Measurements from ENCODE around the gene CRYBG1.
"Not testable (repeated sequence)": the region's sequence is repeated elsewhere in the genome, so short reads cannot be mapped to it uniquely, and the experiment has no call there.

Gene CRYBG1

GRCh38 chr6:106572436-106572835 is 211.9 kb downstream of the CRYBG1 start:
- no peak for FAIRE-seq
- no peak for DNase-seq (ENCODE audit: insufficient read length, low spot score)

DNA sequence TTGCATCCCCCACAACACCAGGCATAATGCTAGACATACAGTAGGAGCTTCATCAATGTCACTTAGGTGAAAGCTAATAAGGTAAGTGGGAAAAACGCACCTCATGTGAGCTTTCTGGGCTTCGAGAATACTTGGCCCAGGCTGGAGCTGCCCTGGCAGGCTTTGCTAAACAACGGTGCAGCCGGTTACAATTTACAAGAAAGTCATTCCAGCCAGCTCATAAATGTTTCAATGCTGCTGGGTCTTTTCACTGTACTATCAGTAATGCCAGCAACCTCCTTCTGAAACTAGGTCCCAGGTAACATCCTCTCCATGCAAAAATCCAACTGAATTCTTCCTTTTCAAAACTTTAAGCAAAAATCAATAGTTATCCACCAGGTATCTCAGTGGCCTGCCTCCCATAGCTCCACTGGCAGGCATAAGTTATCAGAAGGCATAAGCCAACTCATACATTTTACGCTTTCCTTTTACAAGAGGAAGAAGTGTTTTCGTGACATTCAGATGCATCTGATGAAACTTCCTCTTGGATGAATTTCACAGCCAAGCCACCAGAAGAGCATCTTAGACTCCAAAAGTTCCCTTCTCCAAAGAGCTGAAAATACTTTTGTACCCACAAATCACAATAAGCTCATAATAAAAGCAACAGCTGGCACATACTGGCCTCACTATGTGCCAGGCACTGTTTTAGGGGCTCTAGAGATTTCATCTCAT is 212.5 kb downstream of the CRYBG1 start:
- FAIRE-seq (no peak), DNase-seq (ENCODE audit: insufficient read length, low spot score) (no peak)

- peak; percentile 49 for DNase-seq (ENCODE audit: insufficient read length, low spot score)
Measured at GRCh38 chr6:106574741-106575458, 214.4 kb downstream of the CRYBG1 start.

DNA sequence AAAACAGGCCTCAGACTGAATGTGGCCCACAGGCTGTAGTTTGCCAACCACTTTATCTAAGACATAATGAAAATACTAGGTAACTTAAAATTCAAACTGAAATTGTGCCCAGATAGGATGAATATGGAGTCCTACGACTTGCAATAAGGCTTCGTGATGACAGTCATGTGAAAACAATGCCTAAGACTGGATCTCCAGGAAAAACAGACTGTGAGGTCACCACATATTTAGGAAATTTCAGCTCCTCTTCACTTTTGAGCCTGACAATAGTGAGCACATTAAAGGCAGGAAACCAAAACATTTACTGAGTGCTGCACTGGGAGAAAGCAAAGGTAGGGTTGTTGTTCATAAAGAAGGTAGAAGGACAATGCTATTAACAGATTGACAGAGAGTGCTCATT is 218.8 kb downstream of the CRYBG1 start:
- no peak for FAIRE-seq
- no peak for DNase-seq (ENCODE audit: insufficient read length, low spot score)

More at GRCh38 chr6:106574741-106575458, 214.4 kb downstream of the CRYBG1 start:
- peak; percentile 16 for FAIRE-seq

- FAIRE-seq: no peak
- DNase-seq (ENCODE audit: insufficient read length, low spot score): no peak
Measured at GRCh38 chr6:106581468-106581867, 221.0 kb downstream of the CRYBG1 start.

GRCh38 chr6:106586815-106587415 is 226.4 kb downstream of the CRYBG1 start:
- DNase-seq (ENCODE audit: insufficient read length, low spot score) (no peak), FAIRE-seq (no peak)

DNA sequence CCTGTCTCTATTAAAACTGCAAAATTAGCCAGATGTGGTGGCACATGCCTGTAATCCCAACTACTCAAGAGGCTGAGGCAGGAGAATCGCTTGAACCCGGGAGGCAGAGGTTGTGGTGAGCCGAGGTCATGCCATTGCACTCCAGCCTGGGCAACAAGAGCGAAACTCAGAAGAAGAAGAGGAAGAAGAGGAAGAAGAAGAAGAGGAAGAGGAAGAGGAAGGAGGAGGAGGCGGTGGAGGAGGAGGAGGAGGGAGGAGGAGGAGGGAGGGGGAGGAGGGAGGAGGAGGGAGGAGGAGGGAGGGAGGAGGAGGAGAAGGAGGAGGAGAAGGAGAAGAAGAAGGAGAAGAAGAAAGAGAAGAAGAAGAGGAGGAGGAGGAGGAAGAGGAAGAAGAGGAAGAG is 228.4 kb downstream of the CRYBG1 start:
- FAIRE-seq; DNase-seq (ENCODE audit: insufficient read length, low spot score): not testable (repeated sequence)

DNA sequence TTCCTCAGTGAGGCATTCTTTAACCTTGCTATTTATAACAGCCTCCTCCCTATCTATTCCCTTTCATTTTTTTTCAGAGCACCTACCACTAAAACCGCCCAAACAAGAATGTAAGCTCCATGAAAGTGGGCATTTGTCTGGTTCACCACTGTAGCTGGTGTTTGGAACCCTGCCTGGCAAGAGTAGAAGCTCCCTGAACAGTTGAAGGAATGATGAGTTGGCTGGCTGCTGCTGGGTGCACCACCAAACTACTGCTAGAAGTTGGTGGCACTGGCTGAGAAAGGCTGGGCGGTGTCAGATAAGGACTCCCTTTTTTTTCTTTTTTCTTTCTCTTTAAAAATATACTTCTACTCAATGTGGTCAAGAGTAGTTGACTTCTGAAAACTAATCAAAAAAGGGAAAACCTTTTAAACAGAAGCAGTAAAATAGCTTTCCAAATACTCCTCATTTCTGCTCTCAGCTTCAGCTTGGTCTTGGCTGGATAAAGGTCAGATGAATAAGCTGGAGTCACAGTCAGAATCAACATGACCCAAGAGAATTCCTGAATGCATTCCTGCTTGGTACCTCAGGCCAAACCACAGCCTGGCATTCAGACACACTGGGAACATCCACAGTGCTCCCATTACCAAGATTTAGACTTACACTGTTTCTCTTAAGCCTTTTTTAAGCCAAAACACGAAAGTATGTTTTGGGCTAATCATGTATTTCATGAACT is 230.8 kb downstream of the CRYBG1 start:
- no peak for FAIRE-seq

DNA sequence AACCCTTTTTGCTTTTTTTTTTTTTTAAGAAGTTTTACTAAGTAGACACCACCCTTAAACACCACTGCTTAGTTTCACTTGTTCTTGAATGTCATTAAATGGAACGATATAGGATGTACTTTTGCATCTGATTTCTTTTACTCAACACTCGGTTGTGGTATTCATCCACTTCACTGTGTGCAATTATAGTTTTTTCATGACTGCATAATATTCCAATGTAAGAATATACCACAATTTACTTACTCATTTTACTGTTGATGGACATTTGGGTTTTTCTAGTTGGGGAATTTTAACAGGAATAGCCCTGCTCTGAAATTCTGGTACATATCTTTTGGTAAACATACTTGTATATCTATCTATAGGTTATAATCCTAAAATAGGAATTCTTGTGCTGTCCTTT is 238.9 kb downstream of the CRYBG1 start:
- no peak for FAIRE-seq
- DNase-seq (ENCODE audit: insufficient read length, low spot score): no peak

More for the DNA sequence above, 230.8 kb downstream of the CRYBG1 start:
- DNase-seq (ENCODE audit: insufficient read length, low spot score): peak; percentile 55

- FAIRE-seq: no peak
- DNase-seq (ENCODE audit: insufficient read length, low spot score): no peak
Measured at GRCh38 chr6:106600329-106600728, 239.8 kb downstream of the CRYBG1 start.

- no peak for FAIRE-seq
- DNase-seq (ENCODE audit: insufficient read length, low spot score): peak; percentile 29
Measured at GRCh38 chr6:106608080-106608668, 247.7 kb downstream of the CRYBG1 start.

DNA sequence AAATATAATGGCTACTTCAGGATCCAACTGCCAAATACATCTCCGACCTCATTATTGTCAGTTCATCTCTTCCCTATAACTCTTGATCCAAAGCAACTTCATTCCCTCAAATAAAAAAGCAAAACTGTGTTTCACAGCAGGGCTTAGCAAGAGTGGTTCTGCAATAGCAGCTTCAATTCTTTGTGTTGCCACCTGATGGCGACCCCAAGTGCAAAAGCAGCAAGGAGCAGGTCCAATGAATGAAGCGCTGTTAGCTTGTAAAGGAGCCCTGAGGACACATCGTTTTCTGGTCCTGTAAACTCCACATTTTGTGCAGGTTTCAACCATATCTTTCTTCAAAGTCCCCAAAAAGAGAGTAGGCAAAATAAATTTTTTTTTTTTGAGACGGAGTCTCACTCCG is 249.2 kb downstream of the CRYBG1 start:
- FAIRE-seq (no peak), DNase-seq (ENCODE audit: insufficient read length, low spot score) (no peak)

GRCh38 chr6:106611030-106611429 is 250.5 kb downstream of the CRYBG1 start:
- DNase-seq (ENCODE audit: insufficient read length, low spot score) (no peak), FAIRE-seq (no peak)

GRCh38 chr6:106612671-106613416 is 252.3 kb downstream of the CRYBG1 start:
- FAIRE-seq: no peak
- no peak for DNase-seq (ENCODE audit: insufficient read length, low spot score)

DNA sequence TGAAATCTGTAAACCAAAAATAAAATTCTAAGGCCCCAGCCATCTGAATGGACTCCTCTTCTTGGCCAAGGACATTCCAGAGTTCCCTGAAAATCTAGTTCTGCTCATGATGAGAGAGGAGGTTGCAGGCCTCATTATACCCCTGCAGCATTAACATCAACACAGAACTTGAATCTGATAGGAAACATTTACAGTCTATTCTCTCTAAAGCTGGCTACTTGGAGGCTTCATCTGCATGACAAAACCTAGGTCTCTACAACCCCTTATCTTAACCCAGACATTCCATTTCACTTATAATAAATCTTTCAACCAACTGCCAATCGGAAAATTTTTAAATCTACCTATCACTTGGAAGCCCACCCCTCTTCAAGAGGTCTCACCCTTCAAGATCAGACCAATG is 253.1 kb downstream of the CRYBG1 start:
- no peak for DNase-seq (ENCODE audit: insufficient read length, low spot score)

DNA sequence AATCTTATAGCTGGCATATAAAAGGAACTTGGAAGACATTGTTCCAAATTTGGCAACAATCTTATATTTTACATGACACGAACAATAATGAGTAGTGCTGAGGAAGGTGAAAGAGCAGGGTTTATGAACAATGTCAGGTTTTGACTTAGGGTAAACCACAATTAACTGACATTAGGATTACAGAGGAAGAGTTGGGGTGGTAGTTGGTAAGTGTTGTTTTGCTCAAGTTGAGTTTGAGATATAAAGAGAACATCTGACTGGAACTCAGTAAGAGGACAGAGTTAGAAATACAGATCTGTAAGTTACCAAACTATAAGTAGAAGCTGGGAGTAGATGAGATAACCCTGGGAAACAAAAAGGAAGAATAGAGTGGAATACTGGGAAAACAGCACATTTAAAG is 253.6 kb downstream of the CRYBG1 start:
- DNase-seq (ENCODE audit: insufficient read length, low spot score) (no peak), FAIRE-seq (no peak)

More for the DNA sequence above, 253.1 kb downstream of the CRYBG1 start:
- FAIRE-seq: no peak

DNA sequence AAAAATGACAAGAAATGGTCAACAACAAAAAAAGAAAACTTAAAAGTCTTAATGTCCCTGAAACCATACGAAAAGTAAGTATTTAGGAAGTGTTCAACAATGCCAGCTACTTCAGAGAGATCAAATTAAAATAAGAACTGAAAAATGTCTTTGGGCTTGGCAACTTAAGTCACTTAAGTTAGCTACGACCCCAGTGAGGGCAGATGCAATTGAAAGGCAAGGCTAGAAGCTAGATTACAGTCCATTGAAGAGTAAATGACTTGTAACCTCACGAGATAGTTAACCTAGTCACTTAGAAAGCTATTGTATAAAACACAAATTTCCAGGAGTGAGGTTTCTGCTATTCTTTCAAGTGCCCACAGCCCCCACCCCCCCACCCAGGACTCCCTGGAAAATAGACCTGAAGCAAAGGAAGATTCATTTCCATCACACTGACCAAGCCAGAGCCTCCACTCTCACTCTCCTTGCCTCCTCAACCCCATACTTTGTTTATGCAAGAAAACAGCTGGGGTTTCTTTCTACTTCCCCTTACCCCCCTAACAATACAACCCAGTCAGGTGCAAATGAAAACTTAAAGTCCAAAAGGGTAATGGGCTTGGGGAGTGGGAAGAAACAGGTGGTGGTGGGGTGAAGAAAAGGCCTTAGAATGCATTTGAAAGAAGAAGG is 254.2 kb downstream of the CRYBG1 start:
- DNase-seq (ENCODE audit: insufficient read length, low spot score): no peak

GRCh38 chr6:106617302-106617701 is 256.8 kb downstream of the CRYBG1 start:
- DNase-seq (ENCODE audit: insufficient read length, low spot score) (no peak), FAIRE-seq (no peak)

More for the DNA sequence above, 254.2 kb downstream of the CRYBG1 start:
- no peak for FAIRE-seq

- DNase-seq (ENCODE audit: insufficient read length, low spot score) (no peak), FAIRE-seq (no peak)
Measured at GRCh38 chr6:106617857-106618256, 257.3 kb downstream of the CRYBG1 start.

Measured in HTR-8/SVneo (cell line).